Renal pelvis (tissue), 3 donors: Measurements from ENCODE around the gene HAUS7. TPM values are rescaled to one million over a fixed set of nuclear protein-coding genes. Genes with fewer than 3 reads are reported as not detected.

Experiments
- polyA plus RNA-seq, 3 donors: library from polyadenylated mRNA; unstranded; fragments of 120-200 nt; gene quantifications; one replicate each; pipeline ENCODE4 v1.2.1, GENCODE V29; 2013; ENCODE audit not compliant: insufficient read length in 3 of 3

HAUS7 gene
- polyA plus RNA-seq, 3 donors = 28.2 to 35.2 (median 32.1) TPM

Other genes starting within 250 kb of the HAUS7 start
- under 1 TPM; 0.22 to 0.44 (median 0.27) TPM for gene PNMA6F, start 148.8 kb downstream of the HAUS7 start, polyA plus RNA-seq
- gene ZNF275, start 136.4 kb downstream of the HAUS7 start, polyA plus RNA-seq = 10 to 100 TPM; 19.2 to 22.6 (median 21.0) TPM
- gene PNMA6E, start 69.2 kb downstream of the HAUS7 start, polyA plus RNA-seq = not detected
- 1 to 10 TPM in 1 of 3 donors, under 1 TPM in 2; 0.87 to 1.1 (median 0.99) TPM for gene ZFP92, start 59.1 kb downstream of the HAUS7 start, polyA plus RNA-seq
- under 1 TPM; 0.48 to 0.54 (median 0.50) TPM for gene TREX2, start 24.5 kb downstream of the HAUS7 start, polyA plus RNA-seq
- 100 to 1,000 TPM; 153 to 210 (median 155) TPM for gene BGN, start 24.4 kb upstream of the HAUS7 start, polyA plus RNA-seq
- gene ATP2B3, start 47.1 kb upstream of the HAUS7 start, polyA plus RNA-seq = under 1 TPM; 0.17 to 0.28 (median 0.28) TPM
- gene CCNQ, start 128.6 kb upstream of the HAUS7 start, polyA plus RNA-seq = 10 to 100 TPM; 17.3 to 22.2 (median 20.4) TPM
- 10 to 100 TPM; 47.5 to 62.2 (median 53.3) TPM for gene DUSP9, start 176.6 kb upstream of the HAUS7 start, polyA plus RNA-seq
- gene PNCK, start 203.2 kb upstream of the HAUS7 start, polyA plus RNA-seq = 10 to 100 TPM in 2 of 3 donors, 1 to 10 TPM in 1; 8.3 to 12.7 (median 10.2) TPM
- 10 to 100 TPM; 61.9 to 79.5 (median 63.5) TPM for gene SLC6A8, start 217.3 kb upstream of the HAUS7 start, polyA plus RNA-seq